ENCODE measurements around the gene CACNA1D. TPM values are rescaled to one million over a fixed set of nuclear protein-coding genes. Genes with fewer than 3 reads are reported as not detected.

The CACNA1D gene
- polyA plus RNA-seq, 1 donor (not counting 4 experiments of a cell fraction or from before 2014, with no cell fraction given), result 0.20 TPM

- Histone ChIP-seq H3K79me2 (ENCODE audit: control insufficient read depth, insufficient read depth, low read length) (no peaks in the 10 kb centered on the region), H3K27me3 (ENCODE audit: control insufficient read depth, extremely low read depth, insufficient read depth, low read length) (no peaks in the 10 kb centered on the region), H3K9me1 (ENCODE audit: control insufficient read depth, extremely low read depth, insufficient read depth, low read length) (no peaks in the 10 kb centered on the region), H3K4me2 (ENCODE audit: control insufficient read depth, extremely low read depth, insufficient read depth, low read depth, low read length) (no peak overlapping the region), H4K20me1 (ENCODE audit: control insufficient read depth, extremely low read depth, insufficient read depth, low read length) (no peaks in the 10 kb centered on the region), H3K9ac (ENCODE audit: control insufficient read depth, extremely low read depth, insufficient read depth, low read length) (no peak overlapping the region), H3K4me3 (ENCODE audit: control insufficient read depth in 2 of 3, extremely low read depth in 1 of 3, insufficient read depth in 2 of 3, low read depth in 1 of 3, low read length in 3 of 3) (no peak overlapping the region), H3K36me3 (ENCODE audit: control insufficient read depth in 2 of 2, extremely low read depth in 1 of 2, insufficient read depth in 2 of 2, low read length in 2 of 2) (peaks cover 0 to 1% of the 10 kb centered on the region in 2 experiments), H3K9me3 (ENCODE audit: control insufficient read depth, low read depth, low read length) (no peaks in the 10 kb centered on the region), H3K4me1 (ENCODE audit: control insufficient read depth, extremely low read depth, insufficient read depth, low read length) (no peaks in the 10 kb centered on the region), H2AFZ (ENCODE audit: control insufficient read depth, low read length) (no peak overlapping the region), H3K27ac (ENCODE audit: control insufficient read depth, insufficient read depth, low read length) (no peak overlapping the region)
- DNase-seq (ENCODE audit: low read depth, low spot score) (no peak), FAIRE-seq (no peak)
- no peak for TF ChIP-seq CTCF (optimal IDR thresholded peaks at IDR 0.05 in 1 of 3, IDR thresholded peaks at IDR 0.05 in 1 of 3, conservative IDR thresholded peaks at IDR 0.05 in 1 of 3; ENCODE audit: extremely low read depth in 1 of 3, insufficient read depth in 2 of 3, low read length in 3 of 3)
- no peak for TF ChIP-seq EZH2 (IDR thresholded peaks at IDR 0.05; ENCODE audit: low read length)
- dilution Hi-C loops (cut with MboI; ENCODE audit: extremely low pct_ligation_motif_present, low sequenced_read_pairs), result no loop called here
These were observed 364.8 kb downstream of the CACNA1D start for GRCh38 chr3:53859178-53859577.

- dilution Hi-C loops (cut with MboI; ENCODE audit: extremely low pct_ligation_motif_present, low sequenced_read_pairs), result no loop called here
- Histone ChIP-seq H3K36me3 (ENCODE audit: control insufficient read depth in 2 of 2, extremely low read depth in 1 of 2, insufficient read depth in 2 of 2, low read length in 2 of 2) (peaks cover 0 to 1% of the 10 kb centered on the region in 2 experiments), H3K9me3 (ENCODE audit: control insufficient read depth, low read depth, low read length) (no peaks in the 10 kb centered on the region), H3K9ac (ENCODE audit: control insufficient read depth, extremely low read depth, insufficient read depth, low read length) (no peak overlapping the region), H3K79me2 (ENCODE audit: control insufficient read depth, insufficient read depth, low read length) (no peaks in the 10 kb centered on the region), H4K20me1 (ENCODE audit: control insufficient read depth, extremely low read depth, insufficient read depth, low read length) (no peaks in the 10 kb centered on the region), H3K27me3 (ENCODE audit: control insufficient read depth, extremely low read depth, insufficient read depth, low read length) (no peaks in the 10 kb centered on the region), H3K9me1 (ENCODE audit: control insufficient read depth, extremely low read depth, insufficient read depth, low read length) (no peaks in the 10 kb centered on the region), H3K4me2 (ENCODE audit: control insufficient read depth, extremely low read depth, insufficient read depth, low read depth, low read length) (no peak overlapping the region), H3K4me3 (ENCODE audit: control insufficient read depth in 2 of 3, extremely low read depth in 1 of 3, insufficient read depth in 2 of 3, low read depth in 1 of 3, low read length in 3 of 3) (no peak overlapping the region), H3K27ac (ENCODE audit: control insufficient read depth, insufficient read depth, low read length) (no peak overlapping the region), H3K4me1 (ENCODE audit: control insufficient read depth, extremely low read depth, insufficient read depth, low read length) (no peaks in the 10 kb centered on the region), H2AFZ (ENCODE audit: control insufficient read depth, low read length) (no peak overlapping the region)
- DNase-seq (ENCODE audit: low read depth, low spot score) (no peak), FAIRE-seq (no peak)
- TF ChIP-seq EZH2 (IDR thresholded peaks at IDR 0.05; ENCODE audit: low read length) (no peak), CTCF (optimal IDR thresholded peaks at IDR 0.05 in 1 of 3, IDR thresholded peaks at IDR 0.05 in 1 of 3, conservative IDR thresholded peaks at IDR 0.05 in 1 of 3; ENCODE audit: extremely low read depth in 1 of 3, insufficient read depth in 2 of 3, low read length in 3 of 3) (no peak)
These were observed 365.8 kb downstream of the CACNA1D start for GRCh38 chr3:53860196-53860595.
